ENCODE data around the gene ATG101.

DNA sequence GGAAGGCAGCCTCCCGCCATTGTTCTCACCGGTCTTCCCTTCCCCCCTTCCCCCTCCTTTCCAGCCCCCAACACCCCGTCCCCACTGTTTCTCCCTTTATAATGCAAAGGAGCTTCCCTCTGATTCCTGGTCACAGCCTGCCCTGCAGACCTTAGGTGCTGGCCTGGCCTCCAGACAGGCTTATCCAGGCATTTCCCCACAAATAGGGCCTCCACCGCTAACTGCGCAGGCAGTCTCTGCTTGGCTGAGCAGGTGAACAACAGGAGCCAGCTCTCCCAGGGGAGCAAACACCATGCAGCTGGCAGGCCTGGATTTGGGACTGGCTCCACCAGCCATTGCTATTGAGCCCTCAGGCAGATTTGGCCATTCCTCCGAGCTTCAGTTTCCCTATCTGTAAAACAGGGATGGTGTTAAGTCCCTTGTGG, 55.7 kb downstream of the ATG101 start:
- no peak for TF ChIP-seq POLR2A (IDR thresholded peaks at IDR 0.05)
- TF ChIP-seq, protein P1, sequence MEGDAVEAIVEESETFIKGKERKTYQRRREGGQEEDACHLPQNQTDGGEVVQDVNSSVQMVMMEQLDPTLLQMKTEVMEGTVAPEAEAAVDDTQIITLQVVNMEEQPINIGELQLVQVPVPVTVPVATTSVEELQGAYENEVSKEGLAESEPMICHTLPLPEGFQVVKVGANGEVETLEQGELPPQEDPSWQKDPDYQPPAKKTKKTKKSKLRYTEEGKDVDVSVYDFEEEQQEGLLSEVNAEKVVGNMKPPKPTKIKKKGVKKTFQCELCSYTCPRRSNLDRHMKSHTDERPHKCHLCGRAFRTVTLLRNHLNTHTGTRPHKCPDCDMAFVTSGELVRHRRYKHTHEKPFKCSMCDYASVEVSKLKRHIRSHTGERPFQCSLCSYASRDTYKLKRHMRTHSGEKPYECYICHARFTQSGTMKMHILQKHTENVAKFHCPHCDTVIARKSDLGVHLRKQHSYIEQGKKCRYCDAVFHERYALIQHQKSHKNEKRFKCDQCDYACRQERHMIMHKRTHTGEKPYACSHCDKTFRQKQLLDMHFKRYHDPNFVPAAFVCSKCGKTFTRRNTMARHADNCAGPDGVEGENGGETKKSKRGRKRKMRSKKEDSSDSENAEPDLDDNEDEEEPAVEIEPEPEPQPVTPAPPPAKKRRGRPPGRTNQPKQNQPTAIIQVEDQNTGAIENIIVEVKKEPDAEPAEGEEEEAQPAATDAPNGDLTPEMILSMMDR (IDR thresholded peaks at IDR 0.05): no peak

All from vagina (tissue), 2 donors.